Pancreas (tissue), 10 donors: ENCODE data around the gene CHST11. TPM values are rescaled to one million over a fixed set of nuclear protein-coding genes. Genes with fewer than 3 reads are reported as not detected.

Source experiments
- ATAC-seq, 4 donors: fragments of 200-7000 bp; cut with Tn5 transposase; one replicate each; pipeline versions ENCODE4 v1.8.0 to v1.9.1; 2020; ENCODE audit warnings: mild to moderate bottlenecking in 4 of 4, moderate library complexity in 4 of 4
- DNase-seq, 6 donors: peaks; one replicate each; pipeline ENCODE4 v3.0.0-alpha.2; 2020
- FAIRE-seq: peaks from 2 replicates; lab custom pipeline; 2012; peaks lifted over from hg19 to GRCh38; lab: Jason Lieb, UNC
- H3K27ac ChIP-seq, 4 donors: fragments of 200-600 bp; sonication (generic); 1 replicate in 3 of 4; 2 replicates in 1 of 4; pipeline versions ENCODE4 v1.5.0 to v1.8.0; 2020
- H3K27me3 ChIP-seq, 4 donors: fragments of 200-600 bp; one replicate each; pipeline ENCODE4 v1.8.0; 2021
- H3K36me3 ChIP-seq, 3 donors: fragments of 200-600 bp; sonication (generic) in 1 of 3; one replicate each; pipeline versions ENCODE4 v1.5.0 to v1.8.0; 2020 to 2021
- H3K4me1 ChIP-seq, 3 donors: fragments of 200-600 bp; one replicate each; pipeline ENCODE4 v1.8.0; 2021
- H3K4me3 ChIP-seq, 4 donors: fragments of 200-600 bp; sonication (generic) in 2 of 4; one replicate each; pipeline versions ENCODE4 v1.5.0 to v1.8.0; 2020 to 2021
- H3K9me3 ChIP-seq, 4 donors: fragments of 200-600 bp; one replicate each; pipeline ENCODE4 v1.8.0; 2021
- WGBS, 2 donors: extraction: QIAGEN DNeasy Blood & Tissue Kit; methylation state at CpG; one replicate each; pipeline ENCODE4 v1.1.7; 2013; 5-methylcytosine and 5-hydroxymethylcytosine counted together
- intact Hi-C, 3 donors: fragments of 100-400 bp; cut with DNase I; formaldehyde crosslinking; loops; one replicate each; pipeline versions ENCODE4 v1.11.1 to v1.14.2; 2022
- polyA plus RNA-seq, 2 donors: library from polyadenylated mRNA; stranded (reverse); fragments of 200-250 nt; gene quantifications; one replicate each; pipeline ENCODE4 v1.2.3, GENCODE V29; 2013
- total RNA-seq, 6 donors: library from RNA; stranded (reverse); fragmentation: NEBNext Ultra II Directional in 4 of 6; extraction: Animal tissue kit (Norgen Biotek cat#: 25700) in 4 of 6; gene quantifications; one replicate each; pipeline versions ENCODE4 v1.2.1 to v1.2.4, GENCODE V29; 2021 to 2023
- TF ChIP-seq, protein P1 (sequence below), 4 donors: fragments of 200-600 bp; sonication (generic) in 3 of 4; IDR thresholded peaks; one replicate each; pipeline versions ENCODE4 v1.5.0 to v1.8.0; 2021; ENCODE audit warnings: antibody characterized with exemption in 4 of 4
- donor health status: healthy with polysubstance abuse.
- donor health status: DM: no; HTN: no; CAD: no; lungs with moderate emphysema.
- donor health status: DM: no; HTN: no; CAD: no.
- donor health status: control.
- donor health status: control.
- donor health status: Bipolar disorder and iron deficiency.
- donor health status: DM: yes; HTN: yes; CAD: no.
- donor health status: DM: no; HTN: no; CAD: no.
- donor health status: DM: no; HTN: no; CAD: no.
- donor health status: DM: yes; HTN: yes; CAD: no.

The CHST11 gene
- total and polyA plus RNA-seq, 8 donors = 1.1 to 14.8 (median 7.8) TPM

DNA sequence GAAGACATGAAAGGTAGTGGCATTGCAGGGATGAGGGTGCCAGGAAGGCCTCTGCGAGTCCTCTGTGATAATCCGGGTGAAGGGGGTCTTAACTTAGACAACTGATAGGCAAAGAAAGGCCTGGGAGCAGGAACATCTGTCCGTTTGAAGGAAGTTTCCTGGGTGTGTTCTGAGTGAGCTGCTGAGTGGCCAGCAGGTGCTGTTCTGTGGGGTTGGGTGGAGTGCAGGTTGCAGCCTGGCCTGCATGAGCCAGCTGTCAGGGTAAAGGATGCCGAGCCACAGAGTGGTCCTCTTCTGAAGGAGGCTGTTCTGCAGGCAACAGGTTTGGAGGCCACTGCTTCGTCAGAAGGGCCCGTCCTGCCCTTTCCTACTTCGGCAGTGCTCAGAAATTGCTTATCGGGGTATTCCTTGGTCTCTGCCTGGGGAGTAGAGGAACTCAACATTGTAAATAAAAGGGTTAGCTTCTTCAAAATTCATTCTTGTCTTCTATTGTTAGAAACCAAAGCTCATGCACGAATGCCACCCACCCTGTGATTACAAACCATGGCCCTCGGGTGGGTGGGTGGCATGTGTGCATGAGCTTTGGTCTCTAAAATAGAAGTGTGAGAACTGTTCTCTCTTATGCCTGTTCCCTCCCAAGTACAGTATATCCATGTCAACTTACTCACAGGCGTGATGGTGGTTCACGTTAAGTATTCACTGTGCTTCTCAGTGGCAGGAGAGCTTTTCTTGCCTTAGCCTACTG, 118.9 kb downstream of the CHST11 start:
- 76 to 80% methylated on average over 12 of the region's 12 CpGs for WGBS, 2 donors
- no peaks in the 10 kb centered on the region for H3K9me3 ChIP-seq
- no peak overlapping the region for H3K4me3 ChIP-seq
- no peak overlapping the region for H3K27ac ChIP-seq
- TF ChIP-seq, protein P1, sequence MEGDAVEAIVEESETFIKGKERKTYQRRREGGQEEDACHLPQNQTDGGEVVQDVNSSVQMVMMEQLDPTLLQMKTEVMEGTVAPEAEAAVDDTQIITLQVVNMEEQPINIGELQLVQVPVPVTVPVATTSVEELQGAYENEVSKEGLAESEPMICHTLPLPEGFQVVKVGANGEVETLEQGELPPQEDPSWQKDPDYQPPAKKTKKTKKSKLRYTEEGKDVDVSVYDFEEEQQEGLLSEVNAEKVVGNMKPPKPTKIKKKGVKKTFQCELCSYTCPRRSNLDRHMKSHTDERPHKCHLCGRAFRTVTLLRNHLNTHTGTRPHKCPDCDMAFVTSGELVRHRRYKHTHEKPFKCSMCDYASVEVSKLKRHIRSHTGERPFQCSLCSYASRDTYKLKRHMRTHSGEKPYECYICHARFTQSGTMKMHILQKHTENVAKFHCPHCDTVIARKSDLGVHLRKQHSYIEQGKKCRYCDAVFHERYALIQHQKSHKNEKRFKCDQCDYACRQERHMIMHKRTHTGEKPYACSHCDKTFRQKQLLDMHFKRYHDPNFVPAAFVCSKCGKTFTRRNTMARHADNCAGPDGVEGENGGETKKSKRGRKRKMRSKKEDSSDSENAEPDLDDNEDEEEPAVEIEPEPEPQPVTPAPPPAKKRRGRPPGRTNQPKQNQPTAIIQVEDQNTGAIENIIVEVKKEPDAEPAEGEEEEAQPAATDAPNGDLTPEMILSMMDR (IDR thresholded peaks at IDR 0.05) = no peak
- no peaks in the 10 kb centered on the region for H3K27me3 ChIP-seq
- no peak for FAIRE-seq
- intact Hi-C loops = no loop called here
- no peaks in the 10 kb centered on the region for H3K4me1 ChIP-seq
- ATAC-seq = no peak
- H3K36me3 ChIP-seq = no peaks in the 10 kb centered on the region
- no peak for DNase-seq

DNA sequence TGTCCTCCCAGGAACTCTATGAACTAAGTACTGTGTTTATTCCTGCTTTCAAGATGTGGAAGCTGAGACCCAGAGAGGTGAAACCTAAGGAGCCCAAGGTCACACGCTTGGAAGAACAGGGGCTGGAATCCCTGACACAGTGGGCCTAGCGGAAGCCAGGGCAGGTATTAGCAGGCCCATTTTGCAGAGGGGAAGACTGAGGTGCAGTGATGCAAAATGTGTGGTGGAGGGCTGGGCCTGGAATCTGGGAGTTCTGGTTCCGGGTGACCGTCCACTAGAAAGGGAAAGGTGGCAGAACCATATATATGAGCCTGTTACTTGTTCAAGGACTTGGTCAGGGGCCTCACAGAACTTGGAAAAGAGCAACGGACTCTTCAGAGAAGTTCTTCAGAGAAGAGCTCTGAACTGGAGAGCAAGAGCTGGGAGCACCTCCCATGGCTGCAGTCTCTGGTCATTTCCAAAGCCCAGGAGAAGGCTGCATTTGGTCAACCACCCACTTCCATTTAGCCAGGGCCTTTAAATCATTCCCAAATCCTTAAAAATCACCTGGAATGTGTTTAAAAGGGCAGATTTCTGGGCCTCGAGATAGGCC, 119.5 kb downstream of the CHST11 start:
- FAIRE-seq (no peak), DNase-seq (no peak), ATAC-seq (no peak)
- Histone ChIP-seq H3K27ac (no peak overlapping the region), H3K36me3 (no peaks in the 10 kb centered on the region), H3K9me3 (no peaks in the 10 kb centered on the region), H3K27me3 (no peaks in the 10 kb centered on the region), H3K4me1 (no peaks in the 10 kb centered on the region), H3K4me3 (no peak overlapping the region)
- TF ChIP-seq, protein P1 (IDR thresholded peaks at IDR 0.05) = no peak
- WGBS, 2 donors = 96 to 98% methylated on average over 6 of the region's 6 CpGs
- intact Hi-C loops = no loop called here

DNA sequence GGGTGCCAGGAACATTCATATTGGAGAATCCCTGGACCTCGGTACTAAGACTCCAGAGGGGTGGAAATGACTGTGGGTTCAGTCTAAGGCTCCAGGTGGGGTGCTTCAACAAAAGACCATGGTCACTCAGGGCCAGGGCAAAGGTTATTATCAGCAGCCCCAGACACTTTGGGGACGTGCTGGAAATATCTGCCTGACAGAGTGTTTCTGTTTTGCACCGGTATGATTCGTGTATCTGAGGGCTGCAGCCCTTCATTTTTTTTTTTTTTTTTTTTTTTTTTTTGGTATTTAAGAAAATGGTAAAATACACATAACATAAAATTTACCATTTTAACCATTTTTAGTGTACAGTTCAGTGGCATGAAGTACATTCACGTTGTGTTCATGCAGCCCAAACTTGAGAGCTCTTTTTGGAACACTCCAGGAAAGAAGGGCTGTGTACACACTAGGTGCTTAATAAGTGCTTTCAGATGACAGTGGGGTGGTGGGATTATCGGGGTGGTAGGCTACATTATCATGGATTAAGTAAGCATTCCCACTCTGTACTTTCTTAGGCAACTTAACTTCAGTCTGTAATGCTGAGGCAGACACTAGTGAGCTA, 120.3 kb downstream of the CHST11 start:
- intact Hi-C loops = no loop called here
- DNase-seq (no peak), ATAC-seq (peak in 1 of 4 donors; percentile 14), FAIRE-seq (no peak)
- H3K27ac ChIP-seq = no peak overlapping the region
- WGBS, 2 donors = 73 to 84% methylated on average over 6 of the region's 6 CpGs
- H3K4me1 ChIP-seq = no peaks in the 10 kb centered on the region
- no peaks in the 10 kb centered on the region for H3K9me3 ChIP-seq
- TF ChIP-seq, protein P1 (IDR thresholded peaks at IDR 0.05) = no peak
- no peaks in the 10 kb centered on the region for H3K36me3 ChIP-seq
- no peaks in the 10 kb centered on the region for H3K27me3 ChIP-seq
- H3K4me3 ChIP-seq = no peak overlapping the region

DNA sequence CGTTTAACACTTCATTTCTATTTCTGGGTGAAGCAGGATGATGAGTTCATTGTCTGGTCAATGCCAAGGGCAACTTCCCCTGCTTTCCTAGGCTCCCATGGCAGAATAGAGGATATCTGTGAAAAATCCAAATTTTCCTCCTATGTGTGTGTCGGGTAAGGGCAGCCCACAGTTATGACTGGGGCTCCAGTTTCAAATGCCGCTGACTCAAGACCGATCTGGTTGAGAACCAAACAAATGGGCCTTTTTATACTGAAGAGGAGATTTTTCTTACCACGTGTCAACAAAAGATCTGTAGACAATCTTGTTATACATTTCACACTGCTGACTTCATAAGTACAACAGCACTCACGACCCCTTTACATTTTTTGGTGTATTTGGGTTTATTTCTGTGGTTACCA, 120.8 kb downstream of the CHST11 start:
- TF ChIP-seq, protein P1 (IDR thresholded peaks at IDR 0.05) = no peak
- H3K27ac ChIP-seq = no peak overlapping the region
- DNase-seq (no peak), ATAC-seq (no peak), FAIRE-seq (no peak)
- H3K27me3 ChIP-seq = no peaks in the 10 kb centered on the region
- WGBS, 2 donors = 79 to 81% methylated on average over 6 of the region's 6 CpGs
- H3K36me3 ChIP-seq = no peaks in the 10 kb centered on the region
- intact Hi-C loops = no loop called here
- H3K4me3 ChIP-seq = no peak overlapping the region
- no peaks in the 10 kb centered on the region for H3K4me1 ChIP-seq
- no peaks in the 10 kb centered on the region for H3K9me3 ChIP-seq
